Stimulated activated naive CD4-positive, alpha-beta T cell (primary cell): ENCODE results near the gene OR4K1.
"Not testable (repeated sequence)": the region's sequence is repeated elsewhere in the genome, so short reads cannot be mapped to it uniquely, and the experiment has no call there.

Source experiments
- DNase-seq, 6 experiments: peaks; one replicate each; lab custom pipeline; 2025; lab: John Stamatoyannopoulos, UW

The OR4K1 gene, protein sequence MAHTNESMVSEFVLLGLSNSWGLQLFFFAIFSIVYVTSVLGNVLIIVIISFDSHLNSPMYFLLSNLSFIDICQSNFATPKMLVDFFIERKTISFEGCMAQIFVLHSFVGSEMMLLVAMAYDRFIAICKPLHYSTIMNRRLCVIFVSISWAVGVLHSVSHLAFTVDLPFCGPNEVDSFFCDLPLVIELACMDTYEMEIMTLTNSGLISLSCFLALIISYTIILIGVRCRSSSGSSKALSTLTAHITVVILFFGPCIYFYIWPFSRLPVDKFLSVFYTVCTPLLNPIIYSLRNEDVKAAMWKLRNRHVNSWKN

DNA sequence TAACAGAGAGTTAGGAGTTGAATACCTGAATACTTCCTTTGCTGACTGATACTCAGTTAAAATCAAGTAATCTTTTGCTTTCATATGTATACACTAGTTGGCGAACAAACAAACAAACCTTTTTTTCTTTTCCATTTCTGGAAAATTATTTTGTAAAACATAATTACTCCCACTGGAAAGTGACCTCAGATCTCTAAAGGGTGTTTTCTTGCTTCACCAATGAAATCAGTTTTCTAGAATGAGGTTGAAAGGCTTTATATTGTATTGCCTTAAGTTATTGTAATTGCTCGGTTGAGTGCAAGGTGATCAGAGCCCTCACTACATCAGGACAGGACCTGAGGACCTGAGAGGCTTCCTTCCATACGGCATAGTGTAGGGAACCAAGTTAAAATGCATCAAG, at the start of gene OR4K1:
OR4K1 (plus strand) TSS at position 301 of the 400 bp plus-strand sequence. CDS start 4,750 bp downstream, outside the sequence.
- DNase-seq: no peak

DNA sequence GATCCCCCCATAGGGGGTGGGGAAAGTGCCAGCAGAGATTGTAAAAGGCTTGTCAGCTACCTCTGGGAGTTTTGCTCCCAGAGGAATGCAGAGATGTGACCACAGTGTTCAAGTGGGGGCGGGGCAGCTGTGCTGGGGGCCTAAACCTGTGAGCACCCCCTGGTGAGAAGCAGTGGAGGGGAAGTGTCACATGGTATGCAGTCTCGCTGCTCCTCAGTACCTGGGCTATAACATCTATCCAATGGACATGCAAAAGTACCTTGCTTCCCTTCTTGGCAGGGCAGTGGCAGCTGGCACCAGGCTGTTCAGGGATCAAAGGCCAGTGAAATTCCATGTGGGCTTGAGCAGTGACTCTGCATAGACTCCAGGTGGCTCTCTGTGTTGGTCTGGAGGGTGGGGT, 35.4 kb upstream of the OR4K1 start:
- no peak for DNase-seq

DNA sequence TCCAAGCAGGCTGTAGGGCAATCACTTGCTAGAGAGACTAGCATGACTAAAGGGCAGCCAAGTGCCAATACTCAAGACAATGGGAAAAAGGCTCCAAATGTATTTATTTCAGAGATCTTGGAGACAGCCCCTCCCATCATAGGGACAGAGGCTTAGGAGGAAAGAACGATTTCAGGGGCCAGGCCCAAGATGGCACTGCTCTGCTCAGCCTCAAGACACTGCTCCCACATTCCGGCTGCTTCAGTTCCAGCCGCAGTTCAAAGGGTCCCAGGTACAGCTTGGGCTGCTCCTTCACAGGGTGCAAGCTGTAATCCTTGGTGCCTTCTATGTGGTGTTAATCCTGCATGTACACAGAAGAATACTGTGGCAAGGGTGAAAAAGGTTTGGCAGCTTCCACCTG, 29.7 kb upstream of the OR4K1 start:
- no peak for DNase-seq

DNA sequence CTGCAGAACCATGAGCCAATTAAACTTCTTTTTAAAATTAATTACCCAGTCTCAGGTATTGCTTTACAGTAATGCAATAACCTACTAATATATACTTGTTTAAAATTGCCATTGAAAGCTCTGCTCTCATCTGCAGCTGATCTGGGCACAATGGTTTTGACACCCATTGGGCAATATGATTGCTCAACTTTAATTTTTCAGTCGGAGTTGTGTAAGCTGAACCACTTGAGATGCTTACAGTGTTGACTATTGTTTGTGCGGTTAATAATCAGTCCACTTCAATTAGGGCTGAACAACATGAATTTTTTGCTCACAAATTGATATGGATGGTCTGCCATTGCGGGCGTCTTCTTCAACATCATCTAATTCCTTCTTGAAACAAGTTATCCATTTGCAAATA, 28.3 kb upstream of the OR4K1 start:
- no peak for DNase-seq

DNA sequence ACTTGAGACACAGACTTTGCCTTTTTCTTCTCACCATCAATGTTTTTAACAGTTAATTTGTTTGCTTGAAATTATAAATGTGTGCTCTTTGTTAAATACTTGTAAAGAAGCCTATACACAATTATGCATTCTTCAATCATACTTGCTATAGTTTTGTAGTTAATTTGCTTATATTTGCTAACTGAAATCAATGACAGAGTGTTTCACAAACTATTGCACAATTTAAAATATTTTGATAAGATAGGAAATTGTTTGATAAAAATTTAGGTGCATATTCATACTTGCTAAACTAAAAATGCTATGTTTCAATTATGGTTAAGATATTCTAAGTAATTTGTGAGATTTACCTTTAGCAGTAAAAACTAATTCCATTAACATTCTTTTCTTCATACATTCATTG, 24.1 kb upstream of the OR4K1 start:
- no peak for DNase-seq

DNA sequence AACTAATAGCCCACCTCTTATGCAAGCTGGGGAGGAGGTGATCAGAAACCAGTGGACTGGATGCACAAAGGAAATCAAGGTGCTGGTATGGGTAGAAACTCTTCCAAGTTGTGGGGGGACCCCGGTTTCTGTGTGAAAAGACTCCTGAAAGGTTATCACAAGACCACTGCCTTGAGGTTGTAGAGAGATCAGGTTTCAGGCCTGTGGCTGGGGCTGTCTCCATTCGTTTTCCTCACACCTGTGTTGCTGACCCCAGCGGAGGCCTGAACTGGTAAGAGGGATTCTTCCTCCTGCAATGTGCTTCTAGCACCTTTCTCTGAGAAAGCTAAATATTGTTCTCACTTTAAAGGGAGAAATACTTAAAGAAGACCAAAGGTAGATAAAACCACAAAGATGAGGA, 19.6 kb upstream of the OR4K1 start:
- no peak for DNase-seq

DNA sequence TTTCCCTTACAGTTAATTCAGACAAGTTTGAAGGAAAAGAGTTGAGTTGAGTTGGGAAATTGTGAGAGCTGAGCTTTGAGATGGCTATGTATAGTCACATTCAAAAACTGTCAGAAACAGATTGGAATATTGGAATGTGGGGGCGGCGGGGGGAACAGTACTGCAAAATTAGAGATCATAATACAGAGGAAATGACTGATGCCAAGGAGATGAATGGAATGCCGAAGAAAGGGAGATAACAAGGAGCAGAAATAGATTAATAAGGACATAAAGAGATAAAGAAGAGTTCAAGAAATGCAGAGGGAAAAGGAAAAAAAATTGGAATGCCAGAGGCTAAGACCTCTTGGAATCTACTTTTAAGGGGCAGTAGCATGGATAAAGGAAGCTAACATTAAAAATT, 13.5 kb upstream of the OR4K1 start:
- no peak for DNase-seq

DNA sequence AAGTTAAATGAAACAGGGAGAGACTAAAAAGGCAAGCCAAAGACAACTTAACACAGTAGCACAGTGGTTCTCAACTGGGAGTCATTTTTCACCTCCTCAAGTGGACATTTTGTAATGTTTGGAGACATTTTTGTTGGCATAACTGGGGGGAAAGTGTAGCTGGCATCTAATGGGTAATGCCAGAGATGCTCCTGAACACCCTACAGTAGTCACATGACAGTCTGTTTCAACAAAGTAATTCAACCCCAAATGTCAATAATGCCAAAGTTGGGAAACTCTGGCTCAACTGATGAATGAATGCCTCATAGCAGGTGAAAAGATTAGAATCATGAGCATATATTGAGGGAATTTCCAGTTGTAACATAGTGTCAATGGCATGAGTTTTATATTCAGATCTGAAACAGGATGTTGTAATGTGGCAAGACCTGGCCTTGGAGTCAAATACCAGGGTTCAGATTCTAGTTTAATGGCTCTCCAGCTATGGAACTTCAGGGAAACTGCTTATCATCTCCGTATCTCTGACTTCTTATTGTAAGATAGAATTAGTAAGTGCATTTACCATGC, 12.7 kb upstream of the OR4K1 start:
- DNase-seq: no peak

DNA sequence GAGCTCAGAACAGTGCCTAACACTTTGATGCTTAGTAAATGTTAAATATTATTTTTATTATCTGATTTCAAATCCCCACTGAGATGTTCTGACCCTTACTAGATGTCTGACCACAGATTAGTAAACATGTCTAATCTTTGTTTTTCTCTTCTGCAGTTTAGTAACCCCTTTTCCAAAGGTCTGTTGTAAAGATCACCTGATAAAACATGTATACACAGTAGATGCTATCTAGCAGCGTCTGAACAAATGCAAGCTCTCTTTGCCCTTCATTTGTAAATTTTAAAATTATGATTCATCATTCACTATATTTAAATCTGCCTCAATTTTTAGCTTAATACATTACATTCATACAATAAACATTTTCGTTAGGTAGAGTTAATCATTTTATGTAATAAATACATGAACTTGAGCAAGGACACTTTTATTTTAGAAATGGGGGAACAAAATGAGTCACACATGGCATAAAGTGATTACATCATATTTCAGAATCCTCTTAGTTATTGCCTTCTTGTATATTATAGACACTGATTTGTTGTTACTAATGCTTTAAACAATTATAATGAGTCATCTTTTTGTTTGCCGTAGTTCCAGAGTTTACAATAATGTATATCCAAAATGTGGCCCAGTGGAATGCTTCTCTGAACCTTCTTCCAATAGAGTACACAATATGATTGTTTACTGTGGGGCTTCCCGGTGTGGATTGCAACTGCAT, 12.0 kb upstream of the OR4K1 start:
- DNase-seq: no peak

DNA sequence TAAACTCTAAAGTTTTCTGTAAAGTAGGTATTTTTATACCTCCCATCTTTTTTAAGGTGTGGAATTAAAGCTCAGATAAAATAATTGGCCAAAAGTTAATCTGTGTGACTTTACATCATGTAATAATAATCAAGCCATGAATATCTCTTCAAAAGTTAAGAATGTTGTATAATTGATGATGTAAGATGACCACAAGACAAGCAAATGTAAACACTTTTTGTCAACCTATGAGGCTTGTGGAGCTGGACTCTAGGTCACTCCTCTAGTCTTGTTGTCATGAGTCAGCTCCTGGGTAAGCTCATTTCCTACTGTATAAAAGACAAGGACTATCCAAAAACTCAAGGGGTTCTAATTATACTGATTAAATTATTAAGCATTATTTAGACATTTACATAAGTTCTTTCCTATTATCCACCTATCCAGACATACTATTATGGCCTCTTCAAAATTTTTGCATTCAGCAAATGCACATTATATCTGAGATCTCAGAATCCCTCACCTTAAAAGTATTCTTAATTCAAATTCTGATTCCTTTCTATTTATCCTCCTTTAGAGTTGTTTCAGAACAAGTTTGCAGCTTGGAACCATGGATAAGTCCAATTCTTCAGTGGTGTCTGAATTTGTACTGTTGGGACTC, 10.6 kb upstream of the OR4K1 start, which contains the start of gene OR4K5:
OR4K5 (plus strand) TSS at position 587 of the 637 bp plus-strand sequence; CDS start at position 587, 0 bp downstream.
- no peak for DNase-seq

DNA sequence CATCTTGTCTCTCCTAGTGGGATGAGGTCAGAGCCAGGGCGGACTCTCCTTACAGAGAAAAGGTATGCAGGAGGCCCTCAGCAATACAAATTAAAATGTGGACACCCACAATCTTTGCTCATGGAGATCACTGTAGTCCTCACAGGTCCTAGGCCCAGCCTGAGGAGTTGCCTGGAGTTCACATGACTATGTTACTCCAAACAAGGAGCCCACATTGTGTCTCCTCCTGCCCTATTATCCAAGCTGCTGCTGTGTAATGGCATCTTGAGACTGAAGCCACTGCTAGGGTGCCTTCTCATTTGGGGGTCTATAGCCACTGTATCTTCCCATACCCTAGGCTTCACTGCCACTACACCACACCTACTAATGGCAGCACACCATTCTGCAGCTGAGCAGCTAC, 11.0 kb downstream of the OR4K1 start:
- no peak for DNase-seq

DNA sequence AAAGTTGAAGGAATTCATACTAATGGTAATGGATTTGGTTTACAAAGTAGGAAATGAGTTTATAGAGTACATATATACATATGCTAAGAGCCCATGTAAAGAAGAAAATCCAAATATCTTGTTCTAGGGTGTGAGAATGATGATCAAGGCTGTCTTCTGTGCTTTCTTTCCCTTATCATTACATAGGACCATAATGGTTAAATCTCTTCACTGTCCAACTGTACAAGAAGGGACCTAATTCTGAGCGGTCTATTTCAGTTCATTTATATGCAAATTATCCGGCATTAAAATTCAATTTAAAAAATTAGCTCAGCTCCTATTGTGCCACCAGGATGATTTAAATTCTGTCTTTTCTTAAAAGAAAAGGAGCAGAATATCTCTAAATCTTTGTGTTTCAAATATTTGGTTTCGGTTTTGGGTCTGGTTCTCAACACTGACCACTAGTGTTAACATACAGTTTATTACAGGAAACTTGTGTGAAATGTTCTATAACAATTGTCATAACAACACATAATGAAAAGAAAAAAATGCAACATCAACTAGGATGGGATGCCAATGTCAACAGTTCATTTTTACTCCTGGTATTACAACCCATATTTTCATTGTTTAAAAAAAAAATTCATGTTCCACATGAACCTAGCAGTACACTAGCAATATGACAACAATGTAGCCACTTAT, 16.8 kb downstream of the OR4K1 start:
- no peak for DNase-seq

DNA sequence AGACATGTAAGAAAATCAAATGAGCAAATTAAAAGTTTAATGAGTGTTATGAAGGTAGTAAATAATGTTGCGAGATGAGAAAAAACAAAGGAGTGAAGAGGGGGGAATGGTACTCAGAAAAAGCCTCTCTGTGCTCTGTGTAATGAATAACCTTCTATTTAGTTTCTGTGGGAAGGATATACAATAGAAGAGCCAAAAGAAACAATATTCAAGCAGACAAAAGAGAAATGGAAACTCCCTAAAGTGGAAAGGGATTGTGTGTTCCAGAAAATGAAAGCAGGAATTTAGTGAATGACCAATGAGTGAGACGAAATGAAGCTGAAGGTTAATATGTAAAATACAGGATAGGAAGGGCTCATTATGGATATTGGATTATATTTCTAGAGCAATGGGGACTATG, 18.5 kb downstream of the OR4K1 start:
- DNase-seq: no peak

DNA sequence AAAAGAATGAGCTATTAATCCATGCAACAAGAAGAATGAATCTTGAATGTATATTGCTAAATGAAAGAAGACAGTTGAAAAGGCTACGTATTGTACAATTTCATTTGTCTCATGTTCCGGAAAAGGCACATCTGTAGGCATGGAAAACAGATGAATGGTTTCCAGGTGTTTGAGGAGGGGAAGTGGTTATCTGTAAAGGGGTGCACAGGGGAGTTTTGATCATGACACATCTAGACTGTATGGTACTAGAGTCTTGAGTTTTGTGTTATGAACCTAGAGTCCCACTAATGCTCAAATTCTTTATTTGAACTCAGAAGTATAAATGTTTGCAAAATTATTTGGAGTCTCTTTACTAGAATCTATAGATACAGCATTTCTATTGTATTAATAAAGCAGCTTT, 39.0 kb downstream of the OR4K1 start:
- not testable (repeated sequence) for DNase-seq

DNA sequence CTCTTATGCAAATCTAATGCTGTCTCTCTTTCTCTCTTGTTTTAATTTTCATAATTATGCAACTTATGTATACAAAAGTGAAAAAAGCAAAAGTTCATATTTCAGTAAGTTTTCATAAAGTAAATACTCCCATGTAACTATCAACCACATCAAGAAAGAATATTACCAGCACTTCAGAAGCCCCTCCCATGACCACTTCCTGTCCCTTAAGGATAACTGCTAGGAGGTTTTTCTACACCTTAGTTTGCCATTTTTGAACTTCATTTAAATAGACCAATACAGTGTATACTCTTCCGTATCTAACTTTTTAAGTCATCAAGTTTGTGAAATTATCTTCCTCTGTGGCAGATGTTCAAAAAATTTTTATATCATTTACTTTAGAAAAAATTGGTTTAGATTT, 44.1 kb downstream of the OR4K1 start:
- peak in 4 of 6 experiments; percentile 4 to 75 (median 68) for DNase-seq

DNA sequence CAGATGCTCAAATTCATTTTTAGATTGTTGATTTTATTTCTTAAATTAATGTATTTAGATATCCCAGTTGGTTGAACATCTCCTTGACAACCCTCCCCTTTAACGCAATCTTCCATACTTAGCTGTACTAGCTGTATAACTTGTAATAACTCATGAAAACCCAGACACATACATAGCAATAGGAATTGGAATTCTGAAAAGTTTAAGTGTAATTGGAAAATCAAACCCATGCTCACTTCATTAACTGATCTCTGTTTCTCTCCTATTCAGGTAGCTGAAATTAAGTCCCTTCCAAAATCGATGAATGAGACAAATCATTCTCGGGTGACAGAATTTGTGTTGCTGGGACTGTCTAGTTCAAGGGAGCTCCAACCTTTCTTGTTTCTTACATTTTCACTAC, 44.6 kb downstream of the OR4K1 start, which contains the start of gene OR4K15:
OR4K15 (plus strand) TSS at position 301 of the 400 bp plus-strand sequence; CDS start at position 301, 0 bp downstream.
- DNase-seq: no peak
